ENCODE data around the gene DRC1.

GRCh38 chr2:26422947-26423629, 21.4 kb downstream of the DRC1 start:
- TF ChIP-seq, protein P1, sequence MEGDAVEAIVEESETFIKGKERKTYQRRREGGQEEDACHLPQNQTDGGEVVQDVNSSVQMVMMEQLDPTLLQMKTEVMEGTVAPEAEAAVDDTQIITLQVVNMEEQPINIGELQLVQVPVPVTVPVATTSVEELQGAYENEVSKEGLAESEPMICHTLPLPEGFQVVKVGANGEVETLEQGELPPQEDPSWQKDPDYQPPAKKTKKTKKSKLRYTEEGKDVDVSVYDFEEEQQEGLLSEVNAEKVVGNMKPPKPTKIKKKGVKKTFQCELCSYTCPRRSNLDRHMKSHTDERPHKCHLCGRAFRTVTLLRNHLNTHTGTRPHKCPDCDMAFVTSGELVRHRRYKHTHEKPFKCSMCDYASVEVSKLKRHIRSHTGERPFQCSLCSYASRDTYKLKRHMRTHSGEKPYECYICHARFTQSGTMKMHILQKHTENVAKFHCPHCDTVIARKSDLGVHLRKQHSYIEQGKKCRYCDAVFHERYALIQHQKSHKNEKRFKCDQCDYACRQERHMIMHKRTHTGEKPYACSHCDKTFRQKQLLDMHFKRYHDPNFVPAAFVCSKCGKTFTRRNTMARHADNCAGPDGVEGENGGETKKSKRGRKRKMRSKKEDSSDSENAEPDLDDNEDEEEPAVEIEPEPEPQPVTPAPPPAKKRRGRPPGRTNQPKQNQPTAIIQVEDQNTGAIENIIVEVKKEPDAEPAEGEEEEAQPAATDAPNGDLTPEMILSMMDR (conservative IDR thresholded peaks at IDR 0.05 in 1 of 2, IDR thresholded peaks at IDR 0.05 in 1 of 2; ENCODE audit: low read depth in 1 of 2, low read length in 2 of 2): no peak
- TF ChIP-seq EZH2 (IDR thresholded peaks at IDR 0.05; ENCODE audit: low read length, missing control alignments): no peak
